IMR-90 (cell line): Measurements from ENCODE around the gene PIM3. TPM values are rescaled to one million over a fixed set of nuclear protein-coding genes. Genes with fewer than 3 reads are reported as not detected.

Source experiments
- ATAC-seq: fragments of 200-7000 bp; cut with Tn5 transposase; 2 replicates; pipeline ENCODE4 v1.9.1; 2020; ENCODE audit warnings: low read depth, mild to moderate bottlenecking, moderate library complexity
- BruUV-seq: library from RNA; stranded (reverse); fragments of 400-500 nt; replicated peaks from 2 replicates; lab custom pipeline; 2021; lab: Mats Ljungman, UMichigan
- CTCF ChIA-PET: fragments of 300-600 bp; formaldehyde crosslinking; extraction: SDS; loops from one replicate; lab custom pipeline; 2021; ENCODE audit warnings: antibody characterized with exemption; lab: Yijun Ruan, JAX
- POLR2A ChIA-PET: fragments of 300-600 bp; sonication (Branson Sonifier 250); formaldehyde crosslinking; loops from one replicate; lab custom pipeline; 2022; ENCODE audit warnings: antibody characterized with exemption; ENCODE audit not compliant: unreplicated experiment; lab: Charles Lee
- DNase-seq: peaks from one replicate; pipeline ENCODE4 v3.0.0; 2013
- H2AFZ ChIP-seq: replicated peaks from 2 replicates; pipeline ENCODE3; 2013; ENCODE audit warnings: low read length, mild to moderate bottlenecking; ENCODE audit not compliant: poor library complexity
- H2AK5ac ChIP-seq: 2 replicates; pipeline ENCODE4 v1.6.1; 2013; ENCODE audit warnings: low read depth, low read length, inconsistent platforms
- H2AK9ac ChIP-seq: replicated peaks from 2 replicates; pipeline ENCODE3; 2013; ENCODE audit warnings: mild to moderate bottlenecking, low read depth, low read length, moderate library complexity; ENCODE audit not compliant: poor library complexity
- H2BK120ac ChIP-seq: 2 replicates; pipeline ENCODE4 v1.6.1; 2013; ENCODE audit warnings: low read depth, low read length, inconsistent platforms
- H2BK15ac ChIP-seq: 3 replicates; pipeline ENCODE4 v1.6.1; 2013; ENCODE audit warnings: low read depth, low read length, inconsistent platforms
- H2BK20ac ChIP-seq: 2 replicates; pipeline ENCODE4 v1.6.1; 2013; ENCODE audit warnings: low read depth, mild to moderate bottlenecking, inconsistent platforms, low read length, moderate library complexity
- H2BK5ac ChIP-seq: 2 replicates; pipeline ENCODE4 v1.6.1; 2013; ENCODE audit warnings: mild to moderate bottlenecking, low read depth, low read length, inconsistent platforms; ENCODE audit not compliant: poor library complexity, severe bottlenecking
- H3K14ac ChIP-seq: replicated peaks from 2 replicates; pipeline ENCODE4 v1.6.1; 2013; ENCODE audit warnings: low read depth, low read length, inconsistent platforms
- H3K18ac ChIP-seq: 2 replicates; pipeline ENCODE4 v1.6.1; 2013; ENCODE audit warnings: low read depth, low read length, control low read depth
- H3K23ac ChIP-seq: 2 replicates; pipeline ENCODE4 v1.6.1; 2013; ENCODE audit warnings: low read depth, low read length, inconsistent platforms
- H3K27ac ChIP-seq: 2 replicates; pipeline ENCODE4 v1.5.1; 2013; ENCODE audit warnings: mild to moderate bottlenecking, control low read depth, low read length; ENCODE audit not compliant: insufficient read depth
- H3K27me3 ChIP-seq: 2 replicates; pipeline ENCODE4 v1.6.1; 2013; ENCODE audit warnings: low read length; ENCODE audit not compliant: control insufficient read depth, insufficient read depth
- H3K36me3 ChIP-seq: 2 replicates; pipeline ENCODE4 v1.6.1; 2013; ENCODE audit warnings: low read length, mixed read lengths; ENCODE audit not compliant: control insufficient read depth, insufficient read depth
- H3K4ac ChIP-seq: 2 replicates; pipeline ENCODE4 v1.6.1; 2013; ENCODE audit warnings: low read depth, low read length, inconsistent platforms
- H3K4me1 ChIP-seq: 2 replicates; pipeline ENCODE4 v1.6.1; 2013; ENCODE audit warnings: low read length, mixed read lengths; ENCODE audit not compliant: control insufficient read depth, insufficient read depth
- H3K4me2 ChIP-seq: 2 replicates; pipeline ENCODE4 v1.6.1; 2013; ENCODE audit warnings: low read depth, mild to moderate bottlenecking, control low read depth, low read length, moderate library complexity
- H3K4me3 ChIP-seq: 2 replicates; pipeline ENCODE4 v1.5.1; 2013; ENCODE audit warnings: low read depth, mild to moderate bottlenecking, control low read depth, low read length, moderate library complexity; ENCODE audit not compliant: insufficient read depth
- H3K56ac ChIP-seq: 2 replicates; pipeline ENCODE4 v1.6.1; 2013; ENCODE audit warnings: low read length, inconsistent platforms; ENCODE audit not compliant: insufficient read depth; ENCODE audit errors: extremely low read depth
- H3K79me1 ChIP-seq, 2 experiments: 2 replicates each; pipeline ENCODE4 v1.6.1; 2013; ENCODE audit warnings: low read length in 2 of 2, inconsistent platforms in 1 of 2, low read depth in 1 of 2
- H3K9ac ChIP-seq: 2 replicates; pipeline ENCODE4 v1.6.1; 2013; ENCODE audit warnings: low read depth, low read length, control low read depth
- H3K9me1 ChIP-seq: 2 replicates; pipeline ENCODE4 v1.6.1; 2013; ENCODE audit warnings: low read length, inconsistent platforms; ENCODE audit not compliant: insufficient read depth
- H3K9me3 ChIP-seq: 2 replicates; pipeline ENCODE4 v1.6.1; 2013; ENCODE audit warnings: low read length; ENCODE audit not compliant: control insufficient read depth, insufficient read depth
- H4K20me1 ChIP-seq: 2 replicates; pipeline ENCODE4 v1.6.1; 2013; ENCODE audit warnings: low read length, inconsistent platforms; ENCODE audit not compliant: insufficient read depth
- H4K5ac ChIP-seq: 2 replicates; pipeline ENCODE4 v1.6.1; 2013; ENCODE audit warnings: mild to moderate bottlenecking, low read depth, low read length, control low read depth
- H4K8ac ChIP-seq, 2 experiments: 2 replicates each; pipeline ENCODE4 v1.6.1; 2013; ENCODE audit warnings: low read depth in 2 of 2, low read length in 2 of 2, control low read depth in 1 of 2, inconsistent platforms in 1 of 2
- H4K91ac ChIP-seq: 2 replicates; pipeline ENCODE4 v1.6.1; 2013; ENCODE audit warnings: low read depth, low read length, inconsistent platforms; ENCODE audit not compliant: insufficient read depth
- CEBPB ChIP-seq: IDR thresholded peaks from 2 replicates; pipeline ENCODE4 v1.6.1; 2012; ENCODE audit warnings: low read depth, low read length, improper control_type of control experiment
- ELK1 ChIP-seq: fragments of 150-350 bp; IDR thresholded peaks from 2 replicates; pipeline ENCODE4 v1.6.1; 2016; ENCODE audit warnings: low read depth, mild to moderate bottlenecking, low read length, moderate library complexity, borderline replicate concordance
- MAFK ChIP-seq: IDR thresholded peaks from 2 replicates; pipeline ENCODE4 v1.6.1; 2012; ENCODE audit warnings: low read depth, low read length, improper control_type of control experiment
- POLR2A ChIP-seq: IDR thresholded peaks from 2 replicates; pipeline ENCODE4 v1.6.1; 2012; ENCODE audit warnings: mild to moderate bottlenecking, low read depth, low read length
- RFX5 ChIP-seq: IDR thresholded peaks from 2 replicates; pipeline ENCODE4 v1.8.0; 2012; ENCODE audit warnings: low read depth, mild to moderate bottlenecking, low read length, moderate library complexity
- USF2 ChIP-seq: fragments of 150-350 bp; IDR thresholded peaks from 2 replicates; pipeline ENCODE4 v1.6.1; 2017; ENCODE audit warnings: mild to moderate bottlenecking, antibody characterized with exemption, low read length, low read depth
- WGBS, 2 experiments: methylation state at CpG; one replicate each; pipeline versions ENCODE4 v1.1.5 to v1.1.7; 2013; ENCODE audit warnings: missing lambda C conversion rate in 2 of 2; ENCODE audit not compliant: insufficient read length in 1 of 2; ENCODE audit errors: extremely low coverage in 2 of 2; 5-methylcytosine and 5-hydroxymethylcytosine counted together
- dilution Hi-C: fragments of 300-500 bp; cut with HindIII; formaldehyde crosslinking; loops from one replicate; pipeline ENCODE4 v1.14.3; 2018; ENCODE audit warnings: low sequenced_read_pairs; ENCODE audit not compliant: unreplicated experiment
- in situ Hi-C: fragments of 300-500 bp; cut with MboI; formaldehyde crosslinking; loops from 3 replicates; pipeline ENCODE4 v1.14.3; 2019; ENCODE audit warnings: low sequenced_read_pairs, inconsistent platforms, mixed read lengths
- intact Hi-C: fragments of 100-400 bp; cut with micrococcal nuclease; formaldehyde crosslinking; loops from 2 replicates; pipeline ENCODE4 v1.10.0; 2022
- polyA plus RNA-seq, 3 experiments: library from polyadenylated mRNA; depleted of rRNA; stranded (reverse); fragments of >200 nt; gene quantifications; 2 replicates each; pipeline ENCODE4 v1.2.3, GENCODE V29; 2012; ENCODE audit warnings: low replicate concordance in 1 of 3
- total RNA-seq: library from RNA; depleted of rRNA; stranded (reverse); fragments of >200 nt; gene quantifications from 2 replicates; pipeline ENCODE4 v1.2.3, GENCODE V29; 2012

The PIM3 gene
- total and polyA plus RNA-seq, 2 of the 4 experiments (the other 2 are of a cell fraction), result 8.6 to 24.7 TPM

GRCh38 chr22:49954991-49955580, 5.5 kb upstream of the PIM3 start:
- H3K9me3 ChIP-seq, result no peaks in the 10 kb centered on the region
- H4K20me1 ChIP-seq, result no peaks in the 10 kb centered on the region
- H2BK120ac ChIP-seq, result peak overlapping the region; percentile 94
- dilution Hi-C loops, result no loop called here
- H3K18ac ChIP-seq, result no peak overlapping the region
- H3K27me3 ChIP-seq, result no peaks in the 10 kb centered on the region
- intact Hi-C loops, result no loop called here
- H4K91ac ChIP-seq, result 0 out of 2 replicates have a peak overlapping the region, but pooled peaks have one; percentile 54
- TF ChIP-seq POLR2A, result no peak
- no peak for TF ChIP-seq RFX5
- TF ChIP-seq CEBPB, result no peak
- no peak for TF ChIP-seq USF2
- TF ChIP-seq ELK1, result no peak
- no peak for TF ChIP-seq MAFK
- ChIA-PET POLR2A (no interaction called here), CTCF (no interaction called here)
- no TSS peak for BruUV-seq
- no peak overlapping the region for H3K9ac ChIP-seq
- peaks cover 4 to 11% of the 10 kb centered on the region in 2 experiments; a peak in 2 of 4 replicates for H3K79me1 ChIP-seq
- no peak overlapping the region for H4K5ac ChIP-seq
- ATAC-seq, result no peak
- H2BK5ac ChIP-seq, result no peak overlapping the region
- H3K4ac ChIP-seq, result peak overlapping the region; percentile 68; the same call in 1 of the 2 replicates
- peak overlapping the region in 1 of 2 experiments; percentile 55; a peak in 1 of 4 replicates for H4K8ac ChIP-seq
- H2BK20ac ChIP-seq, result peak overlapping the region; percentile 37; the same call in 1 of the 2 replicates
- in situ Hi-C loops, result no loop called here
- H3K27ac ChIP-seq, result no peak overlapping the region
- no peak overlapping the region for H3K4me3 ChIP-seq
- WGBS, 2 experiments, result 75% methylated on average over 9 of the region's 15 CpGs; no CpG with 5 or more reads in 1 of the 2 experiments
- peak overlapping the region; percentile 45; the same call in 2 of the 3 replicates for H2BK15ac ChIP-seq
- no peaks in the 10 kb centered on the region for H3K36me3 ChIP-seq
- no peak overlapping the region for H3K14ac ChIP-seq
- H3K23ac ChIP-seq, result no peak overlapping the region
- H2AK9ac ChIP-seq, result peak overlapping the region; percentile 85
- H3K56ac ChIP-seq, result no peak overlapping the region
- no peak for DNase-seq
- H2AK5ac ChIP-seq, result peak overlapping the region; percentile 48; the same call in 1 of the 2 replicates
- peaks cover 27% of the 10 kb centered on the region for H3K9me1 ChIP-seq
- peaks cover 44% of the 10 kb centered on the region for H3K4me1 ChIP-seq
- no peak overlapping the region for H3K4me2 ChIP-seq
- peak overlapping the region; percentile 78 for H2AFZ ChIP-seq
